Measurements from ENCODE around the gene ADAMTS13.
A peak's percentile ranks its signal among the peaks of the same experiment; 100 is the strongest.
"Not testable (repeated sequence)": the region's sequence is repeated elsewhere in the genome, so short reads cannot be mapped to it uniquely, and the experiment has no call there.

ADAMTS13 gene

GRCh38 chr9:133421615-133422542 lies at the start of gene ADAMTS13:
Gene ADAMTS13, plus strand, starts transcription at chr9:133422367. Its CDS starts 77 bp downstream, at chr9:133422444.
- no peak for DNase-seq

- no peak for DNase-seq
Measured at GRCh38 chr9:133374612-133375115, 47.5 kb upstream of the ADAMTS13 start.

- peak in 1 of 6 experiments; percentile 27 for DNase-seq
Measured at GRCh38 chr9:133375116-133375723, 46.9 kb upstream of the ADAMTS13 start.

DNA sequence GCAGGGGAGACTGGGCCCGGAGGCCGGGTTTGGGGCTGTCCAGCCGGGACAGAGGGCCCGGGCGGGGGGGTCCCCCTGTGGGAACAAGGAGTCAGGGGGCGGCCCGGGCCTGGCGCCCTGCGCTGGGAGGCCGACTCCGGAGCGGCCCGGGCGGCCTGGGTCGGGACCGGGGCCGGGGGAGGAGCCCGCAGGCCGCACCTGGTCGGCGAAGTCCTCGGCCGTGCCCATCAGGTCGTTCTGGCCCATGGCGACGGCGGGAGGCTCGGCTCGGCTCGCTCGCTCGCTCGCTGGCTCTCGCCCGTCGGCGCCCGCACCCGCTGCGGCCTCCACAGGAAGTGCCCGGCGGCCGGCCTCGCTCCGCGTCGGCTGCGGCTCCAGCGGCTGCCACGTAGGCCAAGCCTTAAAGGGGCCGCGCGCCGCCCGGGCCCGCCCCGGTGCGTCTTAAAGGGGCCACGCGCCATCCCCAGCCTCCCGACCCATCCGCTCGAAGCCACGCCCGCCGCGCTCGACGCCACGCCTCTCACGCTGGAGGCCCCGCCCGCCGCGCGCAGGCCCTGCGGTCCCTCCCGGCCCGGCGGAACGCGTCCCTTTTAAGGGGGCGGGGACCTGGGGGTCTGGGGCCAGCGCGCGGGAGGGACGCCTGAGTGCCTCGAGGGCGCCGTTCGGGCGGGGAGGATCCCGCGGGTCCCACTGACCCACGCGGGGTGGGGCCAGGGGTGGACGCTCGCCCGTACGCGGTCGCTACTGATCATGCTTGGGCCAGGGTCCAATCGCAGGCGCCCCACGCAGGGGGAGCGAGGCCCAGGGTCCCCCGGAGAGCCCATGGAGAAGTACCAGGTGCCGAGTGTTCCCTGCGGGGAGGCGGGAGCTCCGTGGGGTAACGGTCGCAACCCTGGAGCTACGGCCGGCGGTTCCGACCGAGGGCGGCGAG lies 46.2 kb upstream of the ADAMTS13 start, which contains the start of the genes STKLD1 and SURF4:
STKLD1 (plus strand) TSS at position 643 of the 931 bp plus-strand sequence; CDS start at position 751, 108 bp downstream.
SURF4 (minus strand) TSS at position 337 of the 931 bp plus-strand sequence; CDS start at position 246, 91 bp downstream.
- DNase-seq = peak; percentile 83 to 93 (median 90)

DNA sequence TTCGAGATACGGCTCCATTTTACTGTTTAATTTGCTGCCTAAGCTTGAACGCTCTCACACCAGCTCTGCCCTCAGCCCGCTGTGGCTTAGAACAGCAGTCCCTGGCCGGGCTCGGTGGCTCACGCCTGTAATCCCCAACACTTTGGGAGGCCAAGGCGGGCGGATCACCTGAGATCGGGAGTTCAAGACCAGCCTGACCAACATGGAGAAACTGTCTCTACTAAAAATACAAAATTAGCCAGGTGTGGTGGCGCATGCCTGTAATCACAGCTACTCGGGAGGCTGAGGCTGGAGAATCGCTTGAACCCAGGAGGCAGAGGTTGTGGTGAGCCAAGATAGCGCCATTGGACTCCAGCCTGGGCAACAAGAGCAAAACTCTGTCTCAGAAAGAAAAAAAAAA lies 44.9 kb upstream of the ADAMTS13 start:
- not testable (repeated sequence) for DNase-seq

GRCh38 chr9:133377721-133378216 lies 44.4 kb upstream of the ADAMTS13 start:
- DNase-seq = no peak

- no peak for DNase-seq
Measured at GRCh38 chr9:133378408-133378962, 43.7 kb upstream of the ADAMTS13 start.

- DNase-seq = no peak
Measured at GRCh38 chr9:133379153-133380086, 42.7 kb upstream of the ADAMTS13 start.

DNA sequence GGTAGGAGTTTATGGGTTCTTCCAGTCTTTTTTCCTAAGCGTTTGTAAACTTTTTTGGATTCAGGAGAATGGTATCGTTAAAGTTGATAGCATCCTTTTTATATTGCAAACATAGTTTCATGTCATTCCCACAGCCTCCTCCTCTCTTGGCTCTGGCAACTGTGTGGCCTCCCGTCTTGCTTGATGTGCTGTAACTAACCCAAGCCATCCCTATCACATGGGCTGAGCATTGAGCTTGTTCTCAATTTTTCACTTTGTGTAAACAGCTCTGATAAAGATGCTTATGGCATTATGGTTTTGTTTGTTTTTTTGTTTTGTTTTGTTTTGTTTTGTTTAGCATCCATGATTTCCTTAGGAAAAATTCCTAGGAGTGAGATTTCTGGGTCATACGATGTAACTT lies 41.4 kb upstream of the ADAMTS13 start:
- no peak for DNase-seq

- no peak for DNase-seq
Measured at GRCh38 chr9:133382507-133383141, 39.5 kb upstream of the ADAMTS13 start.

DNA sequence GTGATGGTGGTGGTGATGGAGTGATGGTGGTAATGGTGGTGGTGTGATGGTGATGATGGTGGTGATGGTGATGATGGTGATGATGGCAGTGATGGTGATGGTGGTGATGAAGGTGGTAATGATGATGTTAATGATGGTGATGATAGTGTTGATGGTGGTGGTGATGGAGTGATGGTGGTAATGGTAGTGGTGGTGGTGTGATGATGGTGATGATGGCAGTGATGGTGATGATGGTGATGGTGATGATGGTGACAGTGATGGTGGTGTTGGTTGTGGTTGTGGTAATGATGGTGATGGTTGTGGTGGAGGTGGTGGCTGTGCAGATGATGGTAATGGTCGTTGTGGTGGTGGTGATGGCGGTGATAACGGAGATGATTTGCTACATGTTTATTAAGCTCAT lies 38.7 kb upstream of the ADAMTS13 start:
- no peak for DNase-seq

DNA sequence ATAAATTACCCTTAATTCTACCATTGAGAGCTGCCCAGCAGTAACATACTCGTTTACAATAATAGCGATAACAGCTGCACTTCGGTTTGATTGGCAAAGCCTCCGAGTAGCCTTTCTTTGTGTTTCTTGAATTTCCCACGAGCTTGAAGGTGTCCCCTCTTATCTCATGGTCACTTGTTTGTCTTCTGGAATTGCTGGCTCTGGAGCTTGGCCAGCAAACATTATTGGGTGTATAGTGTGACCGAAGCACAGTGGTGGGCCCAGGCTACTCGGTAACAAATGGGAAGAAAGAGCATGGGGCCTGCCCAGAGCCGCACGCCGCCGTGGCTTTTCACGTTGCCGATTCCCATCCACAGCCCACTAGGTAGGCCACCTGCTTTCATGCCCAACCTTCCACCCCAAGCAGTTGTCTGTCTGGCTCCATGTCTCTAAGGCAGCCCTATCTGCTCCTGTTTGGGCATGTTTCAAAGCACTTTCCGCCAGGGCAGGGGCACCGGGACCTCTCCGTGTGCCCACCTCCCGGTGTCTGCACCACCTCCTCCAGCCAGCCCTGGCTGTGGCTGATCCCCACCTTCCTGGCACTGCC lies 37.3 kb upstream of the ADAMTS13 start:
- no peak for DNase-seq

- no peak for DNase-seq
Measured at GRCh38 chr9:133385452-133385851, 36.7 kb upstream of the ADAMTS13 start.

DNA sequence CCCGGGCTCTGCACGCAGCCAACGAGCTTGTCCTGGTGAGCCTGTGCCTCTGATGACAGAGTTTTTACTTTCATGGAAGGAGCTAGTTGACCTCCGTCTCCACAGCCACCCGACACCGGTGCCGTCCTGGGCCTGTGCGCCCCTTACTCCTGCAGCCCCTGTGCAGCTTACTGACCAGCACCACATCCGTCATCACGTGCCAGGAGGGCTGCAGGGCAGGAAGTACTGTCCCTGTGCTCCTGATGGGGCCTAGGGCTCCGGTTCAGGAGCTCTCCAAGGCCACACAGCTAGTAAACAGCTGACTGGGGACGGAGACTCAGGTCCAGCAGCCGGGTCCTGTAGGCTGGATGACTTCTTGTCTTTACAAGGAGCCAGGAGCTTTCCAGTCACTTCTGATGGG lies 35.8 kb upstream of the ADAMTS13 start:
- no peak for DNase-seq

- no peak for DNase-seq
Measured at GRCh38 chr9:133387680-133388079, 34.5 kb upstream of the ADAMTS13 start.

DNA sequence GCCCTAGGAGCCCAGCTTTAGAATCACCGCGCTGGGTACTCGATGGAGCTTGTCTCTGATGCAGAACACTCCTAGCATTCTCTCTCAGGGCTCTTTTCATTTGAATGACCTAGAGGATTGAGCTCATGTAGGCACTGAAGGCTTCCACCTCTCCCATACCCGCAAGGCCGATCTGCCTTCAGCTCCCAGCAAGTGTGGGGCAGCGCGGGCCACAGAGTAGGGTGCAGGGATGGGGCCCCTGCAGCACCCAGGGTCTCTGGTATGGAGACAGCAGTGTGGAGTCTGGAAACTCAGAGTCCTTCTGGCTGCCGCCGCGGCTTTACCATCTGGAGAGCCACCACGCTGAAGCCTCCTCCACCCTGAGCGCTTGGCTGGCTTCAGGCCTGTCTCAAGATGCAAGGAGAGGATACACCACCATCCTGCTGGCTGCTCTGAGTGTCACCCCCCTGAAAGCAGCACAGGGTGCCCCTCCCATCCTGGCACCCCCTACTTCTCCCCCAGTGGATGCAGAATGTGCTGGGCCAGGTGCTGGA lies 33.1 kb upstream of the ADAMTS13 start:
- DNase-seq = no peak

GRCh38 chr9:133389562-133389961 lies 32.6 kb upstream of the ADAMTS13 start:
- no peak for DNase-seq

DNA sequence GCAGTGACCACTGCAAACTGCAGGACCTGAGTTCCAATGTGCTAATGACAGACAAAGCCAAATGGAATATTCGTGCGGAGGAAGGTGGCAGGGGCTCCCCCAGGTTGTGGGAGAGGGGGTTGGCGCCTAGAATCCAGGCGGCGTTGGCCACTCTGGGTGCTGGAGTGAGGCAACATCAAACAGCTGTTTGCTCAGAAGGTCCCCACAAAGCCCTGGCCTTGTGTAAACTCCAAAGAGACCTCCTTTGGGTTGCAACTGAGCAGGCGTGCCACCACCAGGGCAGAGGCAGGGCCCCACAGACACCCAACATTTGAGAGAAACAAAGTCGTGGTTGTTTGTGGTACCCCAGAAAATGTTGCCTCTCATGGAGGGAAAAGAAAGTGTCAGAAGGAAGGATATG lies 31.5 kb upstream of the ADAMTS13 start:
- no peak for DNase-seq

DNA sequence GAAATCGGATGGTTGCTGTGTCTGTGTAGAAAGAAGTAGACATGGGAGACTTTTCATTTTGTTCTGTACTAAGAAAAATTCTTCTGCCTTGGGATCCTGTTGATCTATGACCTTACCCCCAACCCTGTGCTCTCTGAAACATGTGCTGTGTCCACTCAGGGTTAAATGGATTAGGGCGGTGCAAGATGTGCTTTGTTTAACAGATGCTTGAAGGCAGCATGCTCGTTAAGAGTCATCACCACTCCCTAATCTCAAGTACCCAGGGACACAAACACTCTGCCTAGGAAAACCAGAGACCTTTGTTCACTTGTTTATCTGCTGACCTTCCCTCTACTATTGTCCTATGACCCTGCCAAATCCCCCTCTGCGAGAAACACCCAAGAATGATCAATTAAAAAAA lies 30.7 kb upstream of the ADAMTS13 start:
- DNase-seq = not testable (repeated sequence)

GRCh38 chr9:133392308-133392707 lies 29.9 kb upstream of the ADAMTS13 start:
- not testable (repeated sequence) for DNase-seq

Measured in stimulated activated naive CD4-positive, alpha-beta T cell (primary cell).